ENCODE results near the gene C7orf33.

Gene C7orf33

GRCh38 chr7:148628011-148628410 lies 37.4 kb downstream of the C7orf33 start:
- no peak for DNase-seq (ENCODE audit: low spot score)

GRCh38 chr7:148630078-148630477 lies 39.5 kb downstream of the C7orf33 start:
- DNase-seq (ENCODE audit: low spot score): no peak

GRCh38 chr7:148633761-148634160 lies 43.2 kb downstream of the C7orf33 start:
- DNase-seq (ENCODE audit: low spot score): no peak

GRCh38 chr7:148637094-148637493 lies 46.5 kb downstream of the C7orf33 start:
- no peak for DNase-seq (ENCODE audit: low spot score)

- no peak for DNase-seq (ENCODE audit: low spot score)
Observed at GRCh38 chr7:148645898-148646297, 55.3 kb downstream of the C7orf33 start.

GRCh38 chr7:148650232-148650858 lies 59.8 kb downstream of the C7orf33 start:
- DNase-seq (ENCODE audit: low spot score): peak; percentile 29

GRCh38 chr7:148652773-148653172 lies 62.2 kb downstream of the C7orf33 start:
- no peak for DNase-seq (ENCODE audit: low spot score)

- no peak for DNase-seq (ENCODE audit: low spot score)
Observed at GRCh38 chr7:148657929-148658328, 67.4 kb downstream of the C7orf33 start.

- no peak for DNase-seq (ENCODE audit: low spot score)
Observed at GRCh38 chr7:148661471-148661870, 70.9 kb downstream of the C7orf33 start.

GRCh38 chr7:148662646-148663045 lies 72.1 kb downstream of the C7orf33 start:
- no peak for DNase-seq (ENCODE audit: low spot score)

- peak; percentile 29 for DNase-seq (ENCODE audit: low spot score)
Observed at GRCh38 chr7:148664324-148664723, 73.8 kb downstream of the C7orf33 start.

- no peak for DNase-seq (ENCODE audit: low spot score)
Observed at GRCh38 chr7:148665221-148665620, 74.7 kb downstream of the C7orf33 start.

Measured in AG08396 (cell line).